Stimulated activated naive CD8-positive, alpha-beta T cell treated with anti-CD3 and anti-CD28 coated beads, Interleukin-15, Interleukin-2, amounts not matched to agents 100 ng/mL and 50 ng/mL, for 24 hours (primary cell): ENCODE measurements around the gene GID8.

ENCODE experiments used
- H3K27ac Mint-ChIP-seq: one replicate; pipeline ENCODE4 v1.8.0; 2021; ENCODE audit warnings: mild to moderate bottlenecking, mixed read lengths
- H3K27me3 Mint-ChIP-seq: one replicate; pipeline ENCODE4 v1.8.0; 2021; ENCODE audit warnings: mixed read lengths
- H3K36me3 Mint-ChIP-seq: one replicate; pipeline ENCODE4 v1.8.0; 2021; ENCODE audit warnings: low read depth, mixed read lengths
- H3K4me1 Mint-ChIP-seq: one replicate; pipeline ENCODE4 v1.8.0; 2021; ENCODE audit warnings: low read depth, mixed read lengths
- H3K4me3 Mint-ChIP-seq: one replicate; pipeline ENCODE4 v1.8.0; 2021; ENCODE audit warnings: mild to moderate bottlenecking, mixed read lengths
- H3K9me3 Mint-ChIP-seq: one replicate; pipeline ENCODE4 v1.8.0; 2021; ENCODE audit warnings: mixed read lengths

The GID8 gene

DNA sequence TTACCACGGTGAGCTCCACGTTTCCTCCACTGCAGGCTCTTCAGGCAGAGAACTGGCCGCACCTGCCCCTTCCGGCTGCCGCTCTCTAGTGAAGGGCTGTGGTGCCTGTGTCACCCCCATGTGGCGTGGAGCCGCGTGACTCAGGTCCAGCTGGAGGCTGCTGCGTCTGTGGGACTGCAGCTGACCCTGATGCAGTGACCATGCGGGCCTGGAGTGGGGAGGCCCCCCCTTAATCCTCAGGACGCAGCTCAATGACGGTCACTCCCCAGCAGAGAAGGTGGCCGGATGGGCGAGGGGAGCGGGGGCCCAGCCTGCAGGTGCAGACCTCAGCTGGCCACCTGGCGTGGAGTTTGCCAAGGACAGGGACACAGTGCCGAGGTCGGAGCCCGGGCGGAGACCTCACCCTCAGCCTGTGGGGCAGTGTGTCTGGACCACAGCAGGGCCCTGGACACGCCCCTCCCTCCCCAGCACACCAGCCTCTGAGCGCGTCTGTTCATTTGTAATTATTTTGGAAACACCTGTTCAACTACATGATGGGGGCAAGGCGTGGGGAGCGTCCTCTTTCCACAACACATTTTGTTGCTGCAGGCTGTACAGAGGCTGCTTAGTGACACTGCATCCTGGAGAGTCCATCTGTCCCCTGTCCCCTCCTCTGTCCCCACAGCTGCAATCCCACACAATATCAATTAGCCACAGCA, 58.1 kb downstream of the GID8 start:
- Mint-ChIP-seq H3K4me1 (peaks cover 3% of the 10 kb centered on the region), H3K27me3 (peaks cover 37% of the 10 kb centered on the region), H3K36me3 (no peaks in the 10 kb centered on the region), H3K4me3 (no peak overlapping the region), H3K9me3 (no peaks in the 10 kb centered on the region), H3K27ac (no peak overlapping the region)

DNA sequence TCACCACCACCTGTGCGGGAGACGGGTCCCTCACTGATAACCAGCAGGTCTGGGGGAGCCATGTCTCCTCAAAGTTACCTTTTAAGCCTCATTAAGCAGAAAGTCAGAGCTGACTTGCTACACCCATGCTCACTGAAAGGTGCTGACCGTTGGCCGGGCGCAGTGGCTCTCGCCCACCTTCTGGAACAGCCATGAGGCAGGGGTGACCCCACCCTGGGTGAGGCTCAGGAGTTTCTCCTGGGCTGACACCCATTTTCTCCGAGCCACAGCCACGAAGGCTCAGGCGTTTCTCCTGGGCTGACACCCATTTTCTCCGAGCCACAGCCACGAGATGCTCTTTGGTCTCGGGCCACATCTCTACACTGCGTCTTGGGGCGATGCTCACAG, 58.6 kb downstream of the GID8 start:
- H3K4me1 Mint-ChIP-seq: peaks cover 3% of the 10 kb centered on the region
- no peak overlapping the region for H3K4me3 Mint-ChIP-seq
- no peaks in the 10 kb centered on the region for H3K9me3 Mint-ChIP-seq
- no peak overlapping the region for H3K27ac Mint-ChIP-seq
- H3K36me3 Mint-ChIP-seq: no peaks in the 10 kb centered on the region
- H3K27me3 Mint-ChIP-seq: peaks cover 41% of the 10 kb centered on the region

GRCh38 chr20:62997417-62998035, 59.6 kb downstream of the GID8 start:
- Mint-ChIP-seq H3K9me3 (no peaks in the 10 kb centered on the region), H3K27me3 (peaks cover 42% of the 10 kb centered on the region), H3K4me1 (peaks cover 3% of the 10 kb centered on the region), H3K4me3 (no peak overlapping the region), H3K27ac (no peak overlapping the region), H3K36me3 (no peaks in the 10 kb centered on the region)
